H9 (cell line): Measurements from ENCODE around the gene YBX3. TPM values are rescaled to one million over a fixed set of nuclear protein-coding genes. Genes with fewer than 3 reads are reported as not detected.
A peak's percentile ranks its signal among the peaks of the same experiment; 100 is the strongest.

Experiments used
- DNase-seq: peaks from one replicate; pipeline ENCODE4 v3.0.0-alpha.2; 2017
- H2AFZ ChIP-seq: one replicate; pipeline ENCODE4 v1.6.1; 2013; ENCODE audit warnings: mild to moderate bottlenecking, low read length, control low read depth, moderate library complexity
- H2AK5ac ChIP-seq: 2 replicates; pipeline ENCODE4 v1.6.1; 2013; ENCODE audit warnings: low read length, control low read depth, mixed read lengths; ENCODE audit not compliant: insufficient read length
- H2BK120ac ChIP-seq: one replicate; pipeline ENCODE4 v1.6.1; 2013; ENCODE audit warnings: low read depth, mild to moderate bottlenecking, low read length, control low read depth, inconsistent platforms; ENCODE audit not compliant: poor library complexity, severe bottlenecking
- H2BK12ac ChIP-seq: 2 replicates; pipeline ENCODE4 v1.6.1; 2013; ENCODE audit warnings: low read length, control low read depth, mixed read lengths, low read depth; ENCODE audit not compliant: insufficient read length
- H2BK15ac ChIP-seq: 2 replicates; pipeline ENCODE4 v1.6.1; 2013; ENCODE audit warnings: low read depth, low read length, control low read depth
- H2BK20ac ChIP-seq: one replicate; pipeline ENCODE4 v1.6.1; 2013; ENCODE audit warnings: low read depth, mild to moderate bottlenecking, low read length, control low read depth, inconsistent platforms; ENCODE audit not compliant: poor library complexity, severe bottlenecking
- H2BK5ac ChIP-seq: 2 replicates; pipeline ENCODE4 v1.6.1; 2013; ENCODE audit warnings: low read length, control low read depth, mixed read lengths; ENCODE audit not compliant: insufficient read length
- H3K14ac ChIP-seq: 2 replicates; pipeline ENCODE4 v1.6.1; 2013; ENCODE audit warnings: low read length, control low read depth; ENCODE audit not compliant: insufficient read depth
- H3K18ac ChIP-seq: 2 replicates; pipeline ENCODE4 v1.6.1; 2013; ENCODE audit warnings: low read depth, mild to moderate bottlenecking, mixed read lengths, low read length, control low read depth; ENCODE audit not compliant: insufficient read length
- H3K23ac ChIP-seq: 2 replicates; pipeline ENCODE4 v1.6.1; 2013; ENCODE audit warnings: low read length, control low read depth, mixed read lengths, low read depth; ENCODE audit not compliant: insufficient read length
- H3K23me2 ChIP-seq: 2 replicates; pipeline ENCODE4 v1.6.1; 2013; ENCODE audit warnings: low read depth, mild to moderate bottlenecking, mixed read lengths, low read length, control low read depth; ENCODE audit not compliant: insufficient read length, poor library complexity, severe bottlenecking
- H3K27ac ChIP-seq: 2 replicates; pipeline ENCODE4 v1.5.1; 2013; ENCODE audit warnings: low read length, control low read depth, mixed read lengths, low read depth; ENCODE audit not compliant: insufficient read length
- H3K27me3 ChIP-seq: 2 replicates; pipeline ENCODE4 v1.6.1; 2013; ENCODE audit warnings: low read length, control low read depth, inconsistent platforms; ENCODE audit not compliant: insufficient read depth
- H3K4ac ChIP-seq: 2 replicates; pipeline ENCODE4 v1.6.1; 2013; ENCODE audit warnings: low read depth, mild to moderate bottlenecking, control low read depth, inconsistent platforms, low read length, moderate library complexity
- H3K4me1 ChIP-seq: 2 replicates; pipeline ENCODE4 v1.6.1; 2013; ENCODE audit warnings: low read length, control low read depth, inconsistent platforms; ENCODE audit not compliant: insufficient read depth
- H3K4me2 ChIP-seq: 2 replicates; pipeline ENCODE4 v1.6.1; 2013; ENCODE audit warnings: low read length, control low read depth, mixed read lengths; ENCODE audit not compliant: insufficient read length, insufficient read depth
- H3K56ac ChIP-seq: 2 replicates; pipeline ENCODE4 v1.6.1; 2013; ENCODE audit warnings: low read depth, mild to moderate bottlenecking, mixed read lengths, low read length, control low read depth; ENCODE audit not compliant: insufficient read length
- H3K79me1 ChIP-seq: 2 replicates; pipeline ENCODE4 v1.6.1; 2013; ENCODE audit warnings: low read depth, mild to moderate bottlenecking, moderate library complexity, low read length, control low read depth, inconsistent platforms; ENCODE audit not compliant: insufficient read depth, poor library complexity, severe bottlenecking
- H3K79me2 ChIP-seq: 2 replicates; pipeline ENCODE4 v1.6.1; 2013; ENCODE audit warnings: low read length, control low read depth, inconsistent platforms; ENCODE audit not compliant: insufficient read depth
- H3K9ac ChIP-seq: 2 replicates; pipeline ENCODE4 v1.6.1; 2013; ENCODE audit warnings: low read length, control low read depth, mixed read lengths; ENCODE audit not compliant: insufficient read length; ENCODE audit errors: extremely low read depth
- H3K9me3 ChIP-seq: one replicate; pipeline ENCODE4 v1.6.1; 2013; ENCODE audit warnings: low read depth, low read length, inconsistent platforms; ENCODE audit not compliant: control insufficient read depth
- H3T11ph ChIP-seq: one replicate; pipeline ENCODE4 v1.6.1; 2013; ENCODE audit warnings: mild to moderate bottlenecking, low read length, control low read depth, inconsistent platforms
- H4K20me1 ChIP-seq: one replicate; pipeline ENCODE4 v1.6.1; 2013; ENCODE audit not compliant: control insufficient read depth, insufficient read length, insufficient read depth
- H4K5ac ChIP-seq: 2 replicates; pipeline ENCODE4 v1.6.1; 2013; ENCODE audit warnings: low read depth, mild to moderate bottlenecking, mixed read lengths, low read length, control low read depth; ENCODE audit not compliant: insufficient read length
- H4K8ac ChIP-seq: replicated peaks from 2 replicates; pipeline ENCODE4 v1.6.1; 2013; ENCODE audit warnings: low read length, control low read depth, mixed read lengths, low read depth; ENCODE audit not compliant: insufficient read length
- H4K91ac ChIP-seq: 2 replicates; pipeline ENCODE4 v1.6.1; 2013; ENCODE audit warnings: low read depth, mild to moderate bottlenecking, moderate library complexity, mixed read lengths, low read length, control low read depth; ENCODE audit not compliant: insufficient read length
- H3K27ac Mint-ChIP-seq, 3 experiments: 2 replicates in 2 of 3; 3 replicates in 1 of 3; pipeline ENCODE4 v1.8.0; 2020 to 2021; ENCODE audit warnings: mixed read lengths in 3 of 3, mild to moderate bottlenecking in 1 of 3, moderate library complexity in 1 of 3
- H3K27me3 Mint-ChIP-seq: 2 replicates; pipeline ENCODE4 v1.8.0; 2021; ENCODE audit warnings: low read depth, mild to moderate bottlenecking, moderate library complexity, mixed read lengths
- H3K36me3 Mint-ChIP-seq, 3 experiments: 2 replicates in 2 of 3; 3 replicates in 1 of 3; pipeline ENCODE4 v1.8.0; 2020 to 2021; ENCODE audit warnings: low read depth in 3 of 3, mixed read lengths in 3 of 3; ENCODE audit not compliant: insufficient read depth in 1 of 3
- H3K4me1 Mint-ChIP-seq, 2 experiments: 2 replicates each; pipeline ENCODE4 v1.8.0; 2020; ENCODE audit warnings: mixed read lengths in 2 of 2
- H3K4me3 Mint-ChIP-seq, 2 experiments: 2 replicates in 1 of 2; 3 replicates in 1 of 2; pipeline ENCODE4 v1.8.0; 2020 to 2021; ENCODE audit warnings: mild to moderate bottlenecking in 2 of 2, mixed read lengths in 2 of 2, moderate library complexity in 1 of 2
- H3K9me3 Mint-ChIP-seq, 2 experiments: 2 replicates in 1 of 2; 3 replicates in 1 of 2; pipeline ENCODE4 v1.8.0; 2020; ENCODE audit warnings: mild to moderate bottlenecking in 2 of 2, mixed read lengths in 2 of 2, moderate library complexity in 1 of 2
- WGBS: extraction: QIAGEN DNeasy Blood & Tissue Kit; methylation state at CpG from one replicate; pipeline ENCODE4 v1.1.7; 2013; ENCODE audit warnings: missing lambda C conversion rate, low lambda C conversion rate, mixed read lengths; ENCODE audit not compliant: insufficient read length; ENCODE audit errors: extremely low coverage; 5-methylcytosine and 5-hydroxymethylcytosine counted together
- total RNA-seq: library from RNA; stranded (reverse); gene quantifications from 2 replicates; pipeline ENCODE4 v1.2.1, GENCODE V29; 2021
- TF ChIP-seq, protein P1 (sequence below): fragments of 200-600 bp; sonication (generic); conservative IDR thresholded peaks from 3 replicates; pipeline ENCODE4 v1.8.0; 2021; ENCODE audit warnings: antibody characterized with exemption, mild to moderate bottlenecking

YBX3 gene
- total RNA-seq, 1 experiment from 2014 or later, result 343 TPM

DNA sequence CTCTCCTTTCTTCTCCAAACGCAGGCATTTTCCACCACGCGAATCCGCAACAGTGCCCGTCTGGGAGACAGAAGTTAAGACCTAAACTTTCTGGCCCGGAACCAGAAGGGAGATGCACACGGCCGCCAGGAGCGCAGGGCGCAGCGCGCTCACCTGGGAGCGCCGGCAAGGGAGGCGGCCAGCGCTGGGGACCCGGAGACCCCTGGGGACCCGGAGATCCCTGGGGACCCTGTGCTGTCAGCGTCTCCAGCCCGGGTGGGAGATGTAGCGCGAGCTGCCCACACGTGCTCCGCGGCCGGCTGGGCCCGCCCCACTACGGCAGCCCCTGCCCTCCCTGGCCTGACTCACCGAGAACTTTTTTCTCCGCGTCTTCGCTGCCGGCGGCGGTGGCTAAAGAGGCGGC, 620 bp downstream of the YBX3 start:
- peak overlapping the region; percentile 91 for H3K14ac ChIP-seq
- H2BK15ac ChIP-seq, result no peak overlapping the region
- peaks cover 3% of the 10 kb centered on the region for H3K23me2 ChIP-seq
- H4K8ac ChIP-seq, result no peak overlapping the region
- Mint-ChIP-seq H3K27ac (peak overlapping the region; percentile 81 to 99 (median 98)), H3K4me3 (peak overlapping the region; percentile 92 to 99), H3K36me3 (peaks cover 0 to 11% (median 5%) of the 10 kb centered on the region in 3 experiments; a peak in 3 of 7 replicates), H3K4me1 (peaks cover 45 to 50% of the 10 kb centered on the region in 2 experiments), H3K27me3 (peaks cover 25% of the 10 kb centered on the region), H3K9me3 (peaks cover 0 to 2% of the 10 kb centered on the region in 2 experiments; a peak in 1 of 5 replicates)
- no peaks in the 10 kb centered on the region for H3K9me3 ChIP-seq
- H3K4ac ChIP-seq, result no peak overlapping the region; the same call in 1 of the 2 replicates
- H2BK5ac ChIP-seq, result no peak overlapping the region
- peak overlapping the region; percentile 80 for H3K9ac ChIP-seq
- H3T11ph ChIP-seq, result no peak overlapping the region
- no peak overlapping the region for H3K27ac ChIP-seq
- no peak for DNase-seq
- H3K18ac ChIP-seq, result peak overlapping the region; percentile 5
- no peak overlapping the region for H2BK12ac ChIP-seq
- no peaks in the 10 kb centered on the region for H4K20me1 ChIP-seq
- H3K56ac ChIP-seq, result no peak overlapping the region
- H3K27me3 ChIP-seq, result no peaks in the 10 kb centered on the region; the same call in 1 of the 2 replicates
- no peak overlapping the region for H4K91ac ChIP-seq
- TF ChIP-seq, protein P1, sequence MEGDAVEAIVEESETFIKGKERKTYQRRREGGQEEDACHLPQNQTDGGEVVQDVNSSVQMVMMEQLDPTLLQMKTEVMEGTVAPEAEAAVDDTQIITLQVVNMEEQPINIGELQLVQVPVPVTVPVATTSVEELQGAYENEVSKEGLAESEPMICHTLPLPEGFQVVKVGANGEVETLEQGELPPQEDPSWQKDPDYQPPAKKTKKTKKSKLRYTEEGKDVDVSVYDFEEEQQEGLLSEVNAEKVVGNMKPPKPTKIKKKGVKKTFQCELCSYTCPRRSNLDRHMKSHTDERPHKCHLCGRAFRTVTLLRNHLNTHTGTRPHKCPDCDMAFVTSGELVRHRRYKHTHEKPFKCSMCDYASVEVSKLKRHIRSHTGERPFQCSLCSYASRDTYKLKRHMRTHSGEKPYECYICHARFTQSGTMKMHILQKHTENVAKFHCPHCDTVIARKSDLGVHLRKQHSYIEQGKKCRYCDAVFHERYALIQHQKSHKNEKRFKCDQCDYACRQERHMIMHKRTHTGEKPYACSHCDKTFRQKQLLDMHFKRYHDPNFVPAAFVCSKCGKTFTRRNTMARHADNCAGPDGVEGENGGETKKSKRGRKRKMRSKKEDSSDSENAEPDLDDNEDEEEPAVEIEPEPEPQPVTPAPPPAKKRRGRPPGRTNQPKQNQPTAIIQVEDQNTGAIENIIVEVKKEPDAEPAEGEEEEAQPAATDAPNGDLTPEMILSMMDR, result peak; percentile 38; the same call in 2 of the 3 replicates
- H3K79me1 ChIP-seq, result no peaks in the 10 kb centered on the region
- no peak overlapping the region for H2AK5ac ChIP-seq
- H2BK20ac ChIP-seq, result no peak overlapping the region
- no peak overlapping the region for H3K23ac ChIP-seq
- WGBS, result no CpG with 5 or more reads among the region's 36 CpGs
- H3K4me2 ChIP-seq, result peak overlapping the region; percentile 93
- H3K79me2 ChIP-seq, result peaks cover 25% of the 10 kb centered on the region
- H4K5ac ChIP-seq, result no peak overlapping the region
- peaks cover 2% of the 10 kb centered on the region; the same call in 1 of the 2 replicates for H3K4me1 ChIP-seq
- no peak overlapping the region for H2BK120ac ChIP-seq
- H2AFZ ChIP-seq, result no peak overlapping the region
